ENCODE data around the gene WDR20. TPM values are rescaled to one million over a fixed set of nuclear protein-coding genes. Genes with fewer than 3 reads are reported as not detected.

WDR20 gene
- total and polyA plus RNA-seq, 2 of the 8 experiments (the other 6 are each of a cell fraction or from before 2014, with no cell fraction given) = 11.2 to 26.7 TPM

DNA sequence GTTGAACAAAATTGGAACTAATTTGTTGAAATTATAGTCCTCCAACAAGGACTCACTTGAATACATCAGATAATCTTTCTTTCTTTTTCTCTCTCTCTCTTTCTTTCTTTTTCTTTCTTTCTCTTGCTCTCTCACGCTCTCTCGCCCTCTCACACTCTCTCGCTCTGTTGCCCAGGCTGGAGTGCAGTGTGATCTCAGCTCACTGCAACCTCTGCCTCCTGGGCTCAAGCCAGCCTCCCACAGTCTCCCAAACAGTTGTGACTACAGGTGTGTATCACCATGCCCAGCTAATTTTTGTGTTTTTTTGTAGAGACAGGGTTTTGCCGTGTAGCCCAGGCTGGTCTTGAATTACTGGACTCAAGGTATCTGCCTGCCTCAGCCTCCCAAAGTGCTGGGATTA, 22.8 kb downstream of the WDR20 start:
- ChIA-PET POLR2A (ENCODE audit: partially characterized antibody) (no interaction called here), CTCF (ENCODE audit: partially characterized antibody) (interaction anchor here (0.9 kb wide), 1 partner anchor 73 kb away, joined by 4 read pairs; no protein-coding TSS in a partner anchor)
- H2BK12ac ChIP-seq (ENCODE audit: low read depth, low read length) = no peak overlapping the region
- H2BK15ac ChIP-seq (ENCODE audit: low read length) = no peak overlapping the region
- no peak overlapping the region for H3K56ac ChIP-seq (replicated peaks; ENCODE audit: insufficient read length, low read depth, low read length)
- H3K4me2 ChIP-seq (ENCODE audit: insufficient read depth in 1 of 2, low read depth in 2 of 2, low read length in 2 of 2) = no peak overlapping the region
- H2BK120ac ChIP-seq (replicated peaks; ENCODE audit: low read depth, low read length) = no peak overlapping the region
- 92% methylated on average over 4 of the region's 4 CpGs; no CpG with 5 or more reads in 1 of the 2 experiments for WGBS, 2 experiments (ENCODE audit: extremely low coverage in 1 of 2, insufficient coverage in 1 of 2, insufficient read length in 1 of 2, insufficient replicate concordance in 2 of 2, low coverage in 1 of 2, low lambda C conversion rate in 2 of 2, missing lambda C conversion rate in 1 of 2)
- no peak overlapping the region for H2AK5ac ChIP-seq (ENCODE audit: low read depth, low read length)
- H4K91ac ChIP-seq (replicated peaks; ENCODE audit: insufficient read length, low read length) = no peak overlapping the region
- no peaks in the 10 kb centered on the region for H3K36me3 ChIP-seq (ENCODE audit: control insufficient read depth in 2 of 4, insufficient read depth in 4 of 4, low read length in 3 of 4)
- no peak overlapping the region for H4K5ac ChIP-seq (ENCODE audit: insufficient read length, low read depth, low read length)
- no peak overlapping the region for H3K14ac ChIP-seq (ENCODE audit: insufficient read length)
- no peaks in the 10 kb centered on the region for H3K9me3 ChIP-seq (ENCODE audit: insufficient read depth in 2 of 2, low read depth in 1 of 2, low read length in 1 of 2)
- H2BK20ac ChIP-seq (ENCODE audit: low read length) = no peak overlapping the region
- H4K8ac ChIP-seq (ENCODE audit: extremely low read depth, insufficient read depth, low read length) = no peak overlapping the region
- H3K23ac ChIP-seq (ENCODE audit: insufficient read length) = no peak overlapping the region
- peaks cover 6 to 74% of the 10 kb centered on the region in 2 experiments for H3K79me2 ChIP-seq (ENCODE audit: control insufficient read depth in 1 of 2, insufficient read depth in 2 of 2, low read length in 2 of 2)
- H3K4me1 ChIP-seq (replicated peaks in 1 of 4; ENCODE audit: control insufficient read depth in 3 of 4, insufficient read depth in 4 of 4, low read length in 3 of 4) = no peaks in the 10 kb centered on the region
- peaks cover 13% of the 10 kb centered on the region for H3K79me1 ChIP-seq (ENCODE audit: low read depth, low read length)
- H3K27me3 ChIP-seq (replicated peaks in 1 of 4; ENCODE audit: control insufficient read depth in 3 of 4, extremely low read depth in 1 of 4, insufficient read depth in 3 of 4, low read length in 3 of 4) = no peaks in the 10 kb centered on the region
- no peak overlapping the region for H2AFZ ChIP-seq (ENCODE audit: low read length)
- H3K18ac ChIP-seq (ENCODE audit: extremely low read depth, low read length) = no peak overlapping the region
- no peak overlapping the region for H3K27ac ChIP-seq (ENCODE audit: low read depth, low read length)
- no peak for FAIRE-seq
- no peak overlapping the region for H3K4me3 ChIP-seq (ENCODE audit: extremely low read depth in 1 of 4, insufficient read depth in 2 of 4, low read depth in 3 of 4, low read length in 4 of 4)
- no peak overlapping the region for H2BK5ac ChIP-seq (ENCODE audit: low read depth, low read length)
- peaks cover 6 to 13% of the 10 kb centered on the region in 2 experiments for H4K20me1 ChIP-seq (replicated peaks in 1 of 2; ENCODE audit: control insufficient read depth in 1 of 2, insufficient read depth in 2 of 2, low read length in 2 of 2)
- H3K23me2 ChIP-seq (ENCODE audit: low read depth, low read length) = no peaks in the 10 kb centered on the region
- no peak overlapping the region for H3K4ac ChIP-seq (replicated peaks; ENCODE audit: insufficient read length, low read depth, low read length)
- no peak overlapping the region for H3K9ac ChIP-seq (replicated peaks in 1 of 4; ENCODE audit: extremely low read depth in 1 of 4, low read depth in 3 of 4, low read length in 3 of 4)
- DNase-seq (ENCODE audit: low read depth in 1 of 2, low spot score in 2 of 2) = no peak
- TF ChIP-seq ATF2 (IDR thresholded peaks at IDR 0.05; ENCODE audit: low read length) (no peak), RNF2 (IDR thresholded peaks at IDR 0.05; ENCODE audit: borderline replicate concordance, low read depth, low read length, missing control alignments, poor library complexity, severe bottlenecking) (no peak), JUND (IDR thresholded peaks at IDR 0.05; ENCODE audit: low read length) (no peak), SIX5 (IDR thresholded peaks at IDR 0.05; ENCODE audit: low read depth, low read length) (no peak)
